ENCODE data around the gene ANAPC15.

GRCh38 chr11:72102946-72103753 lies 9.3 kb downstream of the ANAPC15 start, which contains the start of gene LAMTOR1:
- TF ChIP-seq CTCF (IDR thresholded peaks at IDR 0.05 in 8 of 11, conservative IDR thresholded peaks at IDR 0.05 in 3 of 11) (peak in 10 of 11 experiments; percentile 45 to 79 (median 68)), POLR2A (IDR thresholded peaks at IDR 0.05) (peak; percentile 39 to 72 (median 42))
